Type B pancreatic cell (in vitro differentiated cells): Measurements from ENCODE around the gene COQ7. TPM values are rescaled to one million over a fixed set of nuclear protein-coding genes. Genes with fewer than 3 reads are reported as not detected.

Experiments used
- DNase-seq: peaks from one replicate; pipeline ENCODE4 v3.0.0; 2021; ENCODE audit warnings: mixed read lengths; ENCODE audit not compliant: unreplicated experiment; ENCODE audit errors: extremely low spot score
- H3K27ac Mint-ChIP-seq: 2 replicates; pipeline ENCODE4 v1.8.0; 2021; ENCODE audit warnings: mild to moderate bottlenecking, mixed read lengths
- H3K27me3 Mint-ChIP-seq: 2 replicates; pipeline ENCODE4 v1.8.0; 2021; ENCODE audit warnings: mixed read lengths
- H3K36me3 Mint-ChIP-seq: 2 replicates; pipeline ENCODE4 v1.8.0; 2021; ENCODE audit warnings: mixed read lengths
- H3K4me1 Mint-ChIP-seq: one replicate; pipeline ENCODE4 v1.8.0; 2021; ENCODE audit warnings: mixed read lengths; ENCODE audit not compliant: unreplicated experiment
- H3K4me3 Mint-ChIP-seq: 2 replicates; pipeline ENCODE4 v1.8.0; 2021; ENCODE audit warnings: mild to moderate bottlenecking, mixed read lengths
- H3K9me3 Mint-ChIP-seq: 2 replicates; pipeline ENCODE4 v1.8.0; 2021; ENCODE audit warnings: mixed read lengths
- CTCF ChIP-seq: fragments of 200-600 bp; sonication (generic); conservative IDR thresholded peaks from 2 replicates; pipeline ENCODE4 v1.5.0; 2021; ENCODE audit warnings: antibody characterized with exemption, mild to moderate bottlenecking
- total RNA-seq: library from RNA; stranded (reverse); gene quantifications from 2 replicates; pipeline ENCODE4 v1.2.1, GENCODE V29; 2021; ENCODE audit warnings: low replicate concordance

The COQ7 gene
- total RNA-seq, 1 donor from 2014 or later, result 21.7 TPM

GRCh38 chr16:19092653-19093410 is 25.4 kb downstream of the COQ7 start:
- H3K27me3 Mint-ChIP-seq, result no peaks in the 10 kb centered on the region
- no peak for DNase-seq
- H3K4me1 Mint-ChIP-seq, result peaks cover 22% of the 10 kb centered on the region
- H3K36me3 Mint-ChIP-seq, result peaks cover 2% of the 10 kb centered on the region
- H3K9me3 Mint-ChIP-seq, result peaks cover 12% of the 10 kb centered on the region
- no peak for TF ChIP-seq CTCF
- H3K4me3 Mint-ChIP-seq, result no peak overlapping the region
- H3K27ac Mint-ChIP-seq, result peak overlapping the region; percentile 86

DNA sequence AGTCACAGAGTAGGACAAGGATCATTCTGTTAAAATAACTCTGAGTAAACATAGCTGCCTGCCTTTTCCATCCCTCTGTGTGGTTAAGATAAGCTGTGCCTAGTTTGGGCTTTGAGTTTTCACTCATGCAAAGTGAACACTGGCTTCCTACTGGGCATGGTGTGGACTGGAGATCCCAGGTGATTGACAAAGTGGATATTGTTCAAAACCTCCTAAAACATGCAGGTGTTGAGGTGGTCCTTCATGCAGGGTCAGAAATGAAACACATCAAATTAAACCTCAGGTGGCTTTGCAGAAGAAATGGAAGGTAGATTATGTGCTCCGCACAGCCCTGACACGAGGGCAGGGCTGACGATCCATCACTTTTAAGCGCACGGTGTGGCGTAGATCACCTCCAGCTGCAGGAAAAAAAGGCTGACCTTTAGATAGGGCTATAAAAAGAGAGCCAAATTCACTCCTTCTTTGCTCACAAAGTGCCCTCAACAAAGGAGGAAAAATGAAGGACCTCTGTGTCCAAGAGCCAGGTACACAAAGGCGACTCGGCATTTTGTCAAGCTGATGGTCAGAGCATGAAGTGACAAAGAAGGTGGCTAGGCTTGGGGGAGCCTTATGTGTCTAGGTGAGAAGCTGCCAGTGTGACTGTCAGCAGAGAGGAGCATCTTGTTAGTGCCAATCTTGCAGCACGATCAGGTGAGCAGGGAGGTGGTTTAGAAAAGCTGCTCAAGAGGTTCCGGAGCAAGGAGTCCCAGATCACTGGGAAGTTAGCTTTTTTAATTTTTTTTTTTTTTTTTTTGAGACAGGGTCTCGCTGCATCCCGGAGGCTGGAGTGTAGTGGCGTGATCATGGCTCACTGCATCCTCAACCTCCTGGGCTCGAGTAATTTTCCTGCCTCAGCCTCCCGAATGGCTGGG is 26.5 kb downstream of the COQ7 start:
- Mint-ChIP-seq H3K27me3 (no peaks in the 10 kb centered on the region), H3K9me3 (peaks cover 16% of the 10 kb centered on the region), H3K4me3 (peak overlapping the region; percentile 16), H3K4me1 (peaks cover 22% of the 10 kb centered on the region), H3K27ac (peak overlapping the region; percentile 56), H3K36me3 (peaks cover 5% of the 10 kb centered on the region)
- DNase-seq, result no peak
- no peak for TF ChIP-seq CTCF

DNA sequence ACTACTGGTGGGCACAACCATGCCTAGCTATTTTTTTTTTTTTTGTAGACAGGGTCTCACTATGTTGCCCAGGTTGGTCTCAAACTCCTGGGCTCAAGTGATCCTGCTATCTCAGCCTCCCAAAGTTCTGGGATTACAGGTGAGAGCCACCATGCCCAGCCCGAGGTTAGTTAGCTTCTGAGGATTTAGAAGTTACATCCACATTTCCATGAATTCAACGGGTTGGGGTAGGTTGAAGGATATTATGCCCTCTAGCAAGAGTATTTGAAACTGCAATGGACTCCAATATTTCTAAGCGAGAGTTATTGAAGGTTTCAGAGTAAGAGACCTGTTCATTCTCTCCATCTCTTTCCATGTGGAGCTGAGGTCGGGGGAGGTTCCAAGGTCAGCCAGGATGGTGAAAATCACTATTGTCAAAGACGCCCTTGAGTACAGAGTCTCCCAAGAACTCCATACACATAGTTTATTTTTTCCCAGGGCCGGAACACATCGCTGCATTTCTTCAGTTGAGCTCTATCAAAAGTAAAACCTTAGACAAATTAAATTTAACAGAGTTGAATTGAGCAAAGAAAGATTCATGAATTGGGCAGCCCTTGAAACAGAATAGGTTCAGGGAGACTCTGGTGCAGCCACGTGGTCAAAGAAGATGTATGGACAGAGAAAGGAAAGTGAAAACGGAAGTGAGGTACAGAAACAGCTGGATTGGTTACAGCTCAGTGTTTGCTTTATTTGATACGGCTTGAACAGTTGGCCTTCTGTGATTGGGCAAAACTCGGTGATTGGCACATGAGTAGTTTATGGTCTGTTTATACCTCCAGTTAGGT is 27.3 kb downstream of the COQ7 start:
- DNase-seq, result no peak
- peak; percentile 20 for TF ChIP-seq CTCF
- Mint-ChIP-seq H3K27me3 (no peaks in the 10 kb centered on the region), H3K4me1 (peaks cover 22% of the 10 kb centered on the region), H3K9me3 (peaks cover 19% of the 10 kb centered on the region), H3K36me3 (peaks cover 5% of the 10 kb centered on the region), H3K4me3 (no peak overlapping the region), H3K27ac (no peak overlapping the region)

DNA sequence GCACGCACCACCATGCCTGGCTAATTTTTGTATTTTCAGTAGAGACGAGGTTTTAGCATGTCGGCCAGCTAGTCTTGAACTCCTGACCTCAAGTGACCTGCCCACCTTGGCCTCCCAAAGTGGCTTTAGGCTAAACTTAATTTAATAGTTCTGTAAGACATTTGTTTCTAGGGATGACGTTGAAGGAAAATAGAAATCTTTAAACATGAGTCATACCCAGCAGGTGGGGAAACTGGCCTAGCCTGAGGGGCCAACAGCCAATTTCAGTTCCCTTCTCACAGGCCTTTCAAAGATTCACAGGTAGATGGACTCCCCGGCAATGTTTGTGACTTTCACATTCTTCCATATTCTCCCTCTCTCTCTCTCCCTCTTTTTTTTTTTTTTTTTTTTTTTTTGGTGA is 28.2 kb downstream of the COQ7 start:
- TF ChIP-seq CTCF, result no peak
- Mint-ChIP-seq H3K4me3 (no peak overlapping the region), H3K36me3 (peaks cover 5% of the 10 kb centered on the region), H3K27me3 (no peaks in the 10 kb centered on the region), H3K9me3 (peaks cover 23% of the 10 kb centered on the region), H3K4me1 (peaks cover 22% of the 10 kb centered on the region), H3K27ac (peak overlapping the region; percentile 85)
- DNase-seq, result no peak

DNA sequence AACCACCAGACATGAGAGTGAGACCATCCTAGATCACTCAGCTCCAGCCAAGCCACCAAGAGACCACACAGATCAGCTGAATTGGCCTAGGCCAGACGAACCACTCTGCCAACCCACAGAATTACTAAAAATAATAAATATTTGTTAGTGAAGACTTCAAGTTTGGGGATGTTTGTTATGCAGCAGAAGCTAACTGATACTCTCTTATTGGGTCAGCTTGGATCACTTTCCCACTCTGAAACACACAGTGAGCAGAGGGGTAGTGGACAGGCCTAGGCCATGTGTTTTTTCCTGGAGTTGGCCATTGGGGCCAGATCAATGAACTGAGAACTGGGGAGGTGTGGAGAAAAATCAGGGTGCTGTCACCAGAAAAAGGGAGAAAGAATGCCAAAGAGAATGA is 30.8 kb downstream of the COQ7 start:
- Mint-ChIP-seq H3K9me3 (peaks cover 14% of the 10 kb centered on the region), H3K27me3 (no peaks in the 10 kb centered on the region)
- no peak for DNase-seq

More for the DNA sequence above, 30.8 kb downstream of the COQ7 start:
- TF ChIP-seq CTCF, result no peak
- Mint-ChIP-seq H3K4me3 (no peak overlapping the region), H3K4me1 (peaks cover 22% of the 10 kb centered on the region), H3K36me3 (peaks cover 5% of the 10 kb centered on the region), H3K27ac (no peak overlapping the region)
